Fibroblast of peridontal ligament (primary cell): Measurements from ENCODE around the gene TTLL9.
"Not testable (repeated sequence)": the region's sequence is repeated elsewhere in the genome, so short reads cannot be mapped to it uniquely, and the experiment has no call there.

ENCODE experiments used
- DNase-seq: peaks from one replicate; pipeline ENCODE4 v3.0.0-alpha.2; 2010; ENCODE audit errors: extremely low read depth

Gene TTLL9

GRCh38 chr20:31917962-31918412 is 47.6 kb downstream of the TTLL9 start:
- not testable (repeated sequence) for DNase-seq

DNA sequence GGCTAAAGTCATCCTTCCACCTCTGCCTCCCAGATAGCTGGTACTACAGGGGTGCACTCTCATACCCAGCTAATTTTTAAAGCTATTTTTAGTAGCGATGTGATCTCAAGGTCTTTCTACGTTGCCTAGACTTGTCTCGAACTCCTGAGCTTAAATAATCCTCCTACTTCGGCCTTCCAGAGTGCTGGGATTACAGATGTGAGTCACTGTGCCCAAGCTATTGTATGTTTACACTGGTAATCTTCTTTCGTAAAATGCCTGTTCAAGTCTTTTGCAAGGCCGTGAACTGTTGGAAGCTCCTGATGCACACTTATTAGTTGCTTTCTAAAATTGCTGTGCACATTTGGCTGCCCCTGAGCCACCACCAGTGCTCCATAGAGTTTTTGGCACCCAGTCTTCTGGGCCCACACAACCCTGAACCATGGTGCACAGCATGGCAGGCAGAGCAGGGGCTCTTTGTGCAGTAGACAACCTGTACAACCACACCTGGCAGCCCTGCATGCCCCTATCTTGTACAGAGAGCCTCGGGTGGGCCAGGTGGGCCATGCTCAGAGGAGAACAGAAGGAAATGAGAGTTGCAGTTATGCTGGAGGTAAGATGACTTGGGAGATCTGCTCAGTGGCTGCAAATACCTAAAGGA is 48.2 kb downstream of the TTLL9 start:
- no peak for DNase-seq

DNA sequence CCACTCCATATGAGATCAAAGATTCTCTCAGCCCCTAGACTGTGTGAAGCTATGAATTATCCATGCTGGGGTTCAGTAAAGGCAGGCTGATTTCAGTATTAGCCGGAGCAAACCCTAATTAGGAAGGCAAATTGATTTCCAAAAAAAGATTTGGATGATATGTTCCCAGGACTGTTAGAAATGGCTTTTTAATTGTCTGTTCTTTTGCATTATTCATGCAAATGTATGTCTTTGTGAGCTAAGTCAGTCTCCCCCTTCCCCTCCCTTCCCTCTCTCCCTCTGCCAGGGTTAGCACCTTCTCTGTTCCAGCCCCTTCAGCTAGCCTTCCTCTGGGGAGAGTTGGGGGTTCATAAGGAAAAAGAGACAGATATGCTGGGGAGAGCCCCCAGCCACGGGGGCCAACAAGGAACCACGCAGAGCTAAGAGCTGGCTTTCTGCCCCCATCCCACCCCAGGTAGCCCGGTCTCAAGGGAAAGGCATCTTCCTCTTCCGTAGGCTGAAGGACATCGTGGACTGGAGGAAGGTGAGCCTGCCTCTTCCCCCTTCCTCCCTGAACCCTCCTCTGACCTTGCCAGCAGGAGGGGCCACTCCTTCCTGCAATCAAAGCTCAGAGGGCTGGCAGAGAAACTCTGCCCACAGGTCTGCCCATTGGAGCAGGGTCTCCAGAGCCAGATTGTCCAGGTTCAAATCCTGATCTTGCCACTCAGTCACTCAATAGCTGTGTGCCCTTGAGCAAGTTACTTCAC is 49.1 kb downstream of the TTLL9 start:
- no peak for DNase-seq

DNA sequence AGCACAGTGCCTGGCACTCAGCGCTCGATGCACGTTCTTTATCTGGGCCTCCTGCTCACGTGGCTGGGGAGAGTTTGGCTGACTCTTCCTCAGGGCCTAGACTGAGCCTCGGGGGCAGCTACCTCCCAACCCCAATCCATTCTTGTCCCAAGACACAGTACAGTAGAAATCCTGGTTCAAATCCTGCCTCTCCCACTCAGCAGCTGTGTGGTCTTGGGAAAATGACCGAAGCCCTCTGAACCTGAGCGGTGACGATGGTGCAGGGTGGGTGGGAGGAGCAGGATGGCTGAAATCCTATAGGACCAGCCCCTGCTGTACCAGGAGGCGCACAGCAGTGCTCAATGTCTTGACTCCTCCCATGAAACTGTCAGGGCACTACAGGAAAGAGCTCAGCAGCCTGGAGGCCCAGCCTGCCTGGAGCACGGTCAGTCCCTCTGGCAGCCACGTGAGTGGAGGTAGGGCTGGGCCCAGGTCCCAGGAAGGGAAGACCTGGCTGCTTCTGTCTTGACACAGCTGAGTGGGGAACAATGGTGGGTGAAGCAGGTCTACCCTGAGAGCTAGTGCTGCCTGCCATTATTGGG is 49.9 kb downstream of the TTLL9 start:
- no peak for DNase-seq

DNA sequence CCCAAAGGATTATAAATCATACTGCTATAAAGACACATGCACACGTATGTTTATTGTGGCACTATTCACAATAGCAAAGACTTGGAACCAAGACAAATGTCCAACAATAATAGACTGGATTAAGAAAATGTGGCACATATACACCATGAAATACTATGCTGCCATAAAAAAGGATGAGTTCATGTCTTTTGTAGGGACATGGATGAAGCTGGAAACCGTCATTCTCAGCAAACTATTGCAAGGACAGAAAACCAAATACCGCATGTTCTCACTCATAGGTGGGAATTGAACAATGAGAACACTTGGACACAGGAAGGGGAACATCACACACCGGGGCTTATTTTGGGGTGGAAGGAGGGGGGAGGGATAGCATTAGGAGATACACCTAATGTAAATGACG is 51.0 kb downstream of the TTLL9 start:
- not testable (repeated sequence) for DNase-seq

DNA sequence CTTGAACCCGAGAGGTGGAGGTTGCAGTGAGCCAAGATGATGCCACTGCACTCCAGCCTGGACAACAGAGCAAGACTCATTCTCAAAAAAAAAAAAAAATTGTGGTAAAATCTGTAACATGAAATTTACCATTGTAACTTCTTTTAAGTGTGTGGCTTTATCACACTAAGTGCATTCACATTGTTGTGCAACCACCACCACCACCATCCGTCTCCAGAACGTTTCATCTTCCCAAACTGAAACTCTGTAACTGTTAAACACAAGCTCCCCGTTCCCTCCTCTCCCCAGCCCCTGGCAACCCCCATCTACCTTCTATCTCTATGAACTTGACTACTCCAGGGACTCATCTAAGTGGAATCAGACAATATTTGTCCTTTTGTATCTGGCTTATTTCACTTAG is 51.7 kb downstream of the TTLL9 start:
- DNase-seq = no peak

- DNase-seq = no peak
Measured at GRCh38 chr20:31922588-31922987, 52.2 kb downstream of the TTLL9 start.

DNA sequence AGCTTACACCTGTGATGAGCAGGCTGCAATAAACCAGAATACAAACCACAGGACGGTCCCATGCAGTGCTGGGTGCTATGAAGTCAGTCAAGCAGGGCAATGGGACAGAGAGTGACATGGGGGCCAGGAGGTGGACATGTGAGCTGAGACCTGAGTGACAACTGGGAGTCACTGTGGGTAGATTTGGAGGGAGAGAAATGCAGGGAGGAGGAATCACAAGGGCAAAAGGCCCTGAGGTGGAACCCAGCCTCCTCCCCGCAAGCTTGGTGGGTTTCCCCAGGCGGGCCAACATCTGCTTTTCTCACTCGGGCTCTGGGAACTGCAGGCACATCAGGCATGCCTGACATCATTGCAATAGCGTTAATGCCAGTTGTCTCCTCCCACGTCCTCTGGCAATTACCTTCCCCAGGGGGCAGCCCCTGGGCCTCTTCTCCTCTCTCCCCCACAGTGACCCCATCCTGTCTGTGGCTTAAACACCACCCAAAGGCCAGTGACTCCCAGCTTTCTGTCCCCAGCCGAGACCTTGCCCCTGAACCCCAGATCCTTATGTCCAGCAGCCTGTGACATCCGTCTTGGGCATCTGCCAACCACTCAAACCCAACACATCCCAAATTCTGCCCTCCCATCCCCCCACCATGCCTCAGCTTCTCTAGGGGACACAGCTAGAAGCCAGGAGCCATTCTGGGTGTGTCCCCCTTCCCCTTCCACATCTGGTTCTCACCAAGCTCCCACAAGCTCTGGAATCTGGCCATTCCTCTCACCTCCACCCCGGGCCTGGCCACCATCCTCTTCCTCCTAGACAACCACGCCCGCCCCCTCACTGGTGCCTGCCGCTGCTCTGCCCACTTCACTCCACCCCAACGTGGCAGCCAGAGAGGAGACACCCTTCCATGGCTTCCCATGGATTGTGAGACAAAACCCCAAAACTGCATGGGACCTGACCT is 53.2 kb downstream of the TTLL9 start:
- DNase-seq = no peak

DNA sequence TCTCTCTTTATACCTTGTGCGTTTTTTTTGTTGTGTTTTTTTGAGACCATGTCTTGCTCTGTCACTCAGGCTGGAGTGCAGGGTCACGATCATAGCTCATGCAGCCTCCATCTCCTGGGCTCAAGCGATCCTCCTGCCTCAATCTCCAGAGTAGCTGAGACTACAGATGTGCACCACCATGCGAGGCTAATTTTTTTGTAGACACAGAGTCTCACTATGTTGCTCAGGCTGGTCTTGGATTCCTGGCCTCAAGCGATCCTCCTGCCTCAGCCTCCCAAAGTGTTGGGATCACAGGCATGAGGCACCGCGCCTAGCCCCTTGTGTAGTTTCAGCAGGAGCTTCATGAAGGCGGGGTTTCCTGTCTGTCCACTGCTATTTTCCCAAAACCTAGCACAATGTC is 54.1 kb downstream of the TTLL9 start:
- DNase-seq = no peak

DNA sequence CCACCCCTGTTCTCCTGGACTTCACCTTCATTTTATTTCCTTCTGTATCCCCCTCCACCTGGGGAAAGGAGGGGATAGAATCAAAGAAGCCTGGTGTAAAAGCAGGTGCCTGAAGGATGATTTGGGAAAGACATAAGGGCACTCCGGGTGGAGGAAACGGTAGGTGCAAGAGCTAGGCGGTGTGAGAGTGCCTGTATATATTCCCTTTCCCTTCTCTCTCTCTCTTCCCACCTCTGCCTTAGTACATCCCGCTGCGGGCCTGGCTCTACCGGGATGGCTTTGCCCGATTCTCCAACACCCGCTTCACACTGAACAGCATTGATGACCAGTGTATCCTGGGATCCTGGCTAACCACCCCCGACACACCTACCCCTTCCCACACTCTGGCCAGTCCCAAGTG is 55.2 kb downstream of the TTLL9 start:
- no peak for DNase-seq

DNA sequence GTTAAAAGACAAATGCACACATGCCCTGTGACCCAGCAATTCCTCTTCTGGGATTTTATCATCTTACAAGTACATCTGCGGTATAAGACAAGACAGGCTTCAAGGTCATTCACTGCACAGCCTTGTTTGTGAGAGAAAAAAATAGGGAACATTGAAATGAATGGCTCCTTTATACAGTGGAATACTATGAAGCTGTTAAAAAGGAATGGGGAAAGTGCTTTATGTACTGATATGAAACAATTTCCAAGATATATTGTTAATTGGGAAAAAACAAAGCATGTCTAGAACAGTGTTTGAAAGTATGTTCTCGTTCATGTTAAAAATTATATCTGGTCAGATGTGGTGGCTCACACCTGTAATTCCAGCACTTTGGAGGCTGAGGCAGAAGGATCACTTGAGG is 56.1 kb downstream of the TTLL9 start:
- DNase-seq = no peak

DNA sequence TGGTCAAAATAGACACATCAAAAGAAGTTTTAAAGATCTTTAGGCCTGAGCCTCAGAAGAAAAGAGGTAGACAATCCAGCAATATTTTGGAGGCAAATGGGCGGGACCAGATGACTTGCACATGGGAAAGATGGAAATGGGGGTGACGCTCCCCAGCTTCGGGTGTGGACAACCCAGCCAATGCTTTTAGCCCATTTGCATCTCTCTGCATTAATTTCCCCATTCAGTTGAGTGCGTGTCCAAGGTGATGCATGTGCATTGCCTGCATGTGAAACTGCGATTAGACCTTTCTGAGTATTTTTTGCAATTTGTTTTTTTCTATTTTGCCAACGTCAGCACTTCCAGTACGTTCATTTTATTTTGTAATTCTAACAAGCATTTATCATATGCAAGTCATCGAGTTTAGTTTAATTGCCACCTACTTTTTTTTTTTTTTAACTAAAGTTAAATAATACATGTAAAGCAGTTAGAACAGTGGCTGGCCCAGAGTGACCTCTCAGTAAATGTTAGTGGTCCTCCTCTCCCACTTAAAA is 57.3 kb downstream of the TTLL9 start:
- DNase-seq = no peak

GRCh38 chr20:31929631-31930030 is 59.2 kb downstream of the TTLL9 start:
- not testable (repeated sequence) for DNase-seq

- no peak for DNase-seq
Measured at GRCh38 chr20:31930779-31931178, 60.3 kb downstream of the TTLL9 start.

DNA sequence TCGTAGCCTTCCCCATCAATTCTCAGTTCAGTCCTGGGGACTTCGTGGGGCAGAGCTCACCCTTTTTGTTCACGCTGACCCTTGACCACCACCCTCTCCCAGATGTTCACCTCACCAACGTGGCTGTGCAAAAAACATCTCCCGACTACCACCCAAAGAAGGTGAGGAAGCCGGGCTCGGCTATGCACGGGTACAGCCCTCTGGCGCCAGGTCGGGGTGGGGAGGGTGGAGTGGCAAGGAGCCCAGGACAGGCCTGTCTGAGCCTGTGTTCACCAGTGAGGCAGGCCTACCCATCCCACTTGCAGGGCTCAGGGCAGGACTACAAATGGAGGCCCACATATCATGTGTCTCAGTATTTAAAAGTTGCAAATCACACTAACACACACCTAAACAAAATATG is 63.3 kb downstream of the TTLL9 start:
- no peak for DNase-seq

GRCh38 chr20:31934491-31934890 is 64.1 kb downstream of the TTLL9 start:
- DNase-seq = no peak

DNA sequence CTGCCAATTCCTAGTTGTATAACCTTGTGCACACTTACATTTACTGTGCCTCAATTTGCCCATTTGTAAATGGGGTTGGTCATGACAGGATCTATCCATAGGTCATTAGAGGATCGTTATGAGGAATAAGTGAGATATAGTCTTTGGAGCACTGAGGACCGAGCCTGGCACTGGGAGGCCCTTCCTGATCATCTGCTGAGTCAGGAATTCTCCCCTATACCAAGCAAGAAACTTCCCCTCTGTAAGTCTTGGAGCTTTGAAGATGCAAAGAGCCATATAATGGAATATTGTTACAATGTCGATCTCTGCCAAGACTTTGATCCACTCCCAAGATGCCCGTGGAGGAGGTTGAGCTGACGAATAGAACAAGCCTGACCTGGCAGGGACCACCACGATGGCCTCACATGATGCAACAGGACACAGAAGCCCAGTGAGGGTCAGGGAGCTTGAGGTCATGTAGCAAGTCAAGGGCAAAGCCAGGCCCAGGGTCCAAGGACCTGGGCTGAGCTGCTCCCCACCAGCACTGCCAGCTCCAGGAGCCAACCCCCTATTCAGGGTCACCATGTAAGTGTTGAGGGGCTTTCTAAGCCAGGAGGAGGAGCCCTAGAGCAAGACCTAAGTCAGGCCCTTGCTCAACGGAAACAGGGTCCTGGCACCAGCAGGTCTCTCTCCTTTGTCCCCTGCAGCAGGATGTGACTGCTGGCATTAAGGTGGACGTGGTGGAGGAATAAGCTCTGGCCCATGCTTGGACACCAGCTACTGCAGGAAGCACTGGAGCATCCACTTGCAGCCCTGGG is 64.7 kb downstream of the TTLL9 start:
- DNase-seq = no peak

DNA sequence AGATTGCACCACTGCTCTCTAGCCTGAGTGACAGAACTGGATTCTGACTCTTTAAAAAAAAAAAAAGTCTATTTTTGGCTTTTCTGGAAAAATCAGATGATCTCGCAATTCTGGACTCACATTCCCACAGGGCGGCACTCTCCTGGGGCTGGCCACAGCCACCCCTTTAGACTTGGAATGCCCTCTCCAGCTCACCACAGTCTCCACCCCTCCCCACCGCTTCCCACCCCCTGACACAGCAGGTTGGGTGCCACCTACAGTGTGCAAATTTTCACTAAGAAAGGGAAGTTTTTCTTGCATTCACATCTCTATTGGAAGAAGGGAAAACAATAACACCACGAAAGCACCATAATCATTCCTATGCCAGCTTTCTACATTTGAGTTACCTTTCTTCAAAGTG is 66.0 kb downstream of the TTLL9 start:
- no peak for DNase-seq

GRCh38 chr20:31937820-31938219 is 67.4 kb downstream of the TTLL9 start:
- no peak for DNase-seq

DNA sequence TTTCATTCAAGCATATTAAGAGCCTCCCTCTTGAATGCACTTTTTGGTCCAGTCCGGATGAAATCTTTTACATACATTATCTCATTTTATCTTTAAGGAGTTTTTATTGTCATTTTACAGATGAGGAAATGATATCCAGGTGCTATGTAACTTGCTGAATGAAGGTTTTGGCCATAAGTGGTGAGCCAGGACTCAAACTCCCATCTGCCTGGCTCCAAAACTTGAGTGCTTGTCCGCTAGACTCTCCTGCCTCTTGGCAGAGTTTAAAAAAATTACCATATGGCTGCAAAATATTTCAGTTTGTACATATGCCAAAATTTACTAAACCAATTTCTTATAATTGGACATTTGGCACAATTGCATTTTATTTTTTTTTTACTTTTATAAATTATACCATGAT is 69.2 kb downstream of the TTLL9 start:
- no peak for DNase-seq

- no peak for DNase-seq
Measured at GRCh38 chr20:31943052-31943471, 72.6 kb downstream of the TTLL9 start.
